Stimulated activated CD8-positive, alpha-beta memory T cell treated with anti-CD3 and anti-CD28 coated beads, Interleukin-2, amount 100 ng/mL, for 1 hour (primary cell): ENCODE data around the gene MUC15.

ENCODE experiments used
- DNase-seq, 2 donors: peaks; one replicate each; pipeline ENCODE4 v3.0.0-alpha.2; 2020; ENCODE audit warnings: low read depth in 2 of 2

Gene MUC15

DNA sequence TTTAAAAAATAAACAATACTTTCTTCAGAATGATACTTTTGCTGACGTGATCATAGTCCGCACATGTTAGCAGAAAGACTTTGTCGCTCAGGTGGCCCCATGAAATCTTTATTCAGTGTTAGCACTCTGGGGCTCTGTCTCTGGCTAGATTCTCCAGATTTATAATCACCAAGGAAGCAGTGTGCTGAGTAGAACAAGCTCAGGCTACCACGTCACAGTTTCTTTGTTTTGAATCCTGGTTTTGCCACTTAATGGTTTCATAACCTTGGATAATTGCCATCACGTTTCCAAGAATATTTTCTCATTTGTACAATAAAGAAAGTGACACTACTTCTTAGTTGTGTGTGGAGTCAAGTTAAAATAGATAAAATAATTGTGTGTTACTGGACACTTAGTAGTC, 3.9 kb upstream of the MUC15 start:
- no peak for DNase-seq

DNA sequence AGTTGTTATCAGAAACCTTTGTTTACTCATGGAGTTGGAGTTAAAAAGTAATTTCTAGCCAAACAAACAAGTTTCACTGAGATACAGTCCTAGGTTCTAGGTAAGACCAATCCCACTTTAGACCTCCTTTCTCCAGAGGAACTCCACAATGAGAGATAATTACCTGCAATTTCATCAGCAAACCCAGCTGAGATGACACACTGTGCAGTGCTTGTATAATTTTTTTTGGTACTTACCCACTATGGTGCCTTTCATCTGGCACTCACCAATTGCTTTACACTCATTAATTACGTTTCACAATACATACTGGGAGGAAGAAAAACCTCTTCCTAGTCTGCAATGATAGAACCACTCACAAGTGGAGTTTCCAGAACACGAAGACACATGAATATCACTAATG, 1.8 kb upstream of the MUC15 start:
- DNase-seq = no peak

GRCh38 chr11:26572770-26573402, 823 bp upstream of the MUC15 start:
- DNase-seq = no peak

- DNase-seq = no peak
Observed at GRCh38 chr11:26569646-26570045, 2.4 kb downstream of the MUC15 start.

- DNase-seq = no peak
Observed at GRCh38 chr11:26558190-26558589, 13.9 kb downstream of the MUC15 start.

DNA sequence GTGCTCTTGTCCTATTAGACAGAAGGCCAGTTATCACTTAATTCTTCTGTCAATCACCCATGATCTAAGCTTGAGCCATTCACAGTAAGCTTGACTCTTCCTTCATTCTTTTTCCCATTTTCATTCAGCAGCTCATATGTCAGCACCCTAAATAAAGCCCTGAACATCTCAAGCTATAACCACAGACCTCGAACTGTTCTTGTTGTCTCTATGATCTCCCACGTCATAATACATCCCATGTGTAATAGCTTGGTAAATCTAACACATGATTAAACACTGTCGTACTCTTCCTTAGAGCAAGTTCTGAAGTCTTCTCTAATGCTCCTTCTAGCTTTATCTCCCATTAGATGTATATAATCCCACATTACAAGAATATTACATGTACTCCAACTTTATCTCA, 14.4 kb downstream of the MUC15 start:
- DNase-seq = no peak

GRCh38 chr11:26556582-26556981, 15.5 kb downstream of the MUC15 start:
- no peak for DNase-seq

- no peak for DNase-seq
Observed at GRCh38 chr11:26554455-26554854, 17.6 kb downstream of the MUC15 start.

- DNase-seq = no peak
Observed at GRCh38 chr11:26553182-26553581, 18.9 kb downstream of the MUC15 start.

DNA sequence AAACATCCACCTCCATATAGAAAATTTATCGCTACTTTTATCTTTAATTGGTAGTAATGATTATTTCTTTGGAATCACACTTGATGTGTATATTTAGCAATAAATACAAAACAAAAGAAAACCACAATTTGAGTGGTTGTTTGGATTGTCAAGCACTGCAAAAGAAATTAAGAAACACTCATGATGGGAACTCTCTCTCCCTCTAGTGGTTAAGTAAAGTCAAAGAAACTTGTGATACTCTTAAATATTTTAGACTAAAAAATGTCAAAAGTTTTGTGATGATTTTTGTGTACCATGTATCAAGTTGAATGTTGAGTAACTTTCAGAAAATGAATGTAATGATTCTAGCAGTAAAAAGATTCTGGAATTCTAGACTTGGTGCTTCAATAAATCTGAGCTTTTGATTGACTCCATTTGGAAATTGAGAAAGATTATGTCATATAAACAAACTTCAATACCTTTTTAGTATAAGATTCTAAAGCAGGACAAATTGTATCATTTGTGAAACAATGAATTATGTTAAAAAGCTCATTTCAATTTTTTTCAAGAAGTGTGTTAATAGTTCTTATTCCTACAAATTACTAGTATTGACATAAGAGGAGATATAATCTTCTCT, 20.8 kb downstream of the MUC15 start:
- DNase-seq = no peak

DNA sequence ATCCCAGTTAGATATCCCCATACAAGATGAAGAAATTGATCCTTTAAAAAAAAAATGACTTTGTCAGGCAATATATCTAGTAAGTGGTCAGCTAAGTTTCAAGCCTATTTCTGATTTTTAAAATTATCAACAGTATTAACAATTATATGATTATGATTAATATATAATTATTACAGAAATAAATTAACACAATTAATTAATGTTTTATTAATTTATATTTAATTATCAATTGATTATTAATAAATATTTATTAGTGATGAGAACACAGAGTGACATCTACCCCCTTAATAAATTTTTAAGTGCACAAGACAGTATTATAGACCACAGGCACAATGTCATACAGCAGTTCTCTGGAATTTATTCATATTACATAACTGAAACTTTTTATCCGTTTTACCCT, 22.0 kb downstream of the MUC15 start:
- no peak for DNase-seq

GRCh38 chr11:26549176-26549575, 22.9 kb downstream of the MUC15 start:
- no peak for DNase-seq

DNA sequence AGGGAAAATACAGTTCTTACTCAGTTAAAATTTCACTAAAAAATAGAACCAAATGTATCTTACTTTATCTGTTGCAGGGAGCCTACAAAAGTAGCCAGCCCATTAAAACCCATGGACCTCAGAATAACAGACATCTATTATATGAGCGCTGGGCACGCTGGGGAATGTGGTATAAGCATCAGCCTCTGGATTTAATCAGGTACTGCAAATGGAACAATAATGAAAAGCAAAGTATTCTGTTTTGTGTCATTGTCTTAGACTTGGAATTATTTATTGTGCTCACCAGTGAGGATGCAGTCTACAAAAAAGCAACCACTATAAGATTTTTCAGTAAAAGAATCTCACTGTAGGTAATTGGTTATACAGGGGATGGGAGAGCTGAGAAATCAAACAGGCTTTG, 30.2 kb downstream of the MUC15 start:
- DNase-seq = no peak

DNA sequence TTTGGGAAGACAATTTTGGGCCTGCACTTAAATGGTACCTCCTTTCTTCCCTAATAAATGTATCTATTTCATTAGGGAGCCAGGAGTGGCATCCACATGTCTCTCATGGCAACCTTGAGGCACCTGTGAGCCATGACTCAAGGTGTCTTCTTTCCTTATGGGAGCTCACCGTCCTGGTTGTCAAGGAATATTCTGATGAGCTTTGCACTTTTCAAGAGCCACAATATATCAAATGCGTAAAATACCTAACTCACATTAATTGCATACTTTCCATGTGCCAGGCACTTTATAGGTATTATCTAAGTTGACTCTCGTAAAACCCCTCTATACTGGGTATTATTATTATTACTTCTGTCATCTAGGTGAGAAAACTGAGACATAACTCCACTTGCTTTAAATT, 32.5 kb downstream of the MUC15 start:
- DNase-seq = no peak

GRCh38 chr11:26537341-26537740, 34.7 kb downstream of the MUC15 start:
- DNase-seq = no peak

GRCh38 chr11:26527685-26528084, 44.4 kb downstream of the MUC15 start:
- no peak for DNase-seq

DNA sequence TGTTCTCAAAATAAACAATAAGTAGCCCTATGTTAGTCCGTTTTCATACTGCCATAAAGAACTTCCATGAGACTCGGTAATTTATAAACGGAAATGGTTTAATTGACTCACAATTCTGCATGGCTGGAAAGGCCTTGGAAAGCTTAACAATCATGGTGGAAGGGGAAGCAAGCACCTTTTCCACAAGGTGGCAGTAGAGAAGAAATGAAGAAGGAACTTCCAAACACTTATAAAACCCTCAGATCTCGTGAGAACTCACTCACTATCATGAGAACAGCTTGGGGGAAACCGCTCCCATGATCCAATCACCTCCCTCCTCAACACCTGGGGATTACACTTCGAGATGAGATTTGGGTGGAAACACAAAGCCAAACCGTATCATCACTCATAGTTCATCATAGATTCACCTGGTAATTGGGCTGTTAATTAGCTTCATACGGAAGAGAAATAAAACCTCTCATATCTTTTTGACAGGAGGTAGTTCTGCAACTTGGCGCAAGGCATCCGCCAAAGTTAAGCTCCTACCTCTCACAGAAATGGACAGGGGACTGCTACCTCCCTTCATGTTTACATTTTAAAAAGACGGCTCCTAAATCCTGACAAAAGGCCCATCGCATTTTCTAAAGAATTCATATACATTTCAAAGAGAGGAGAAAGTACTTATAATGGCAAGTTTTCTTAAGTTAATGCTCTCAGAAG, 49.0 kb downstream of the MUC15 start:
- no peak for DNase-seq

DNA sequence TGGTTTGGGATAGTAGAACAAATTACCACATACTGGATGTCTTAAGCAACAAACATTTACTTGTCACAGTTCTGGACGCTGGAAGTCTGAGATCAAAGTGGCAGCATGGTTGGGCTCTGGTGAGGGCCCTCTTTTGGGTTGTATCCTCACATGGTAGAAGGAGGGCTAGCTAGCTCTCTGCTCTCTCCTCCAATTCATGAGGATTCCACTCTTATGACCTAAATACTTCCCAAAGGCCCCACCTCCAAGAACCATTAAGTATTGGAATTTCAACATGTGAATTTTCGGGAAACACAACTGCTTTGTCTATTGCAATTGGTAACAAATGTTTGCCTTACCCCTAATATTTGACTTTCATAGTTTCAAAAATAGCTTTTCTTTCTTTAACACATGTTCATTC, 52.6 kb downstream of the MUC15 start:
- DNase-seq = no peak

- no peak for DNase-seq
Observed at GRCh38 chr11:26512196-26512595, 59.9 kb downstream of the MUC15 start.

DNA sequence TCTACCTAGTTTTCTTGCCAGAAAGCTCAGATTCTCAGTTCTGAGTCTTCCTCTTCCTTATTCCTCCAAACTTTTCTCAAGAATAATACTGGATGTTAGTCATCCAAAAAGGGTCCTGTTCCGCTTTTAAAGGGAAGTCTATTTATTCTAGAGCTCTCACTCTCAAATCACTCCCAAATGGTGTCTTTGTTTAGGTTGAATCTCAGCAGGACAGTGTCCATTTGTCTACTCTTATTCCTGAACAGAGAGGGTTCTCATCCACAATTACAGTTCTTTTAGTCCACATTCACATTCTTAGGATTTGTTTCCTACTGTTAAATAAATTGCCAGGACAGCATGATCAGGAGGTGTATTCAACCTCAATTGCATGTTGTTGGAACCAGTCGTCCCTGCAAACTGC, 61.3 kb downstream of the MUC15 start:
- DNase-seq = no peak

- DNase-seq = no peak
Observed at GRCh38 chr11:26510164-26510563, 61.9 kb downstream of the MUC15 start.
